ENCODE results near the gene IGF2BP2.

IGF2BP2 gene

GRCh38 chr3:185730550-185730949 lies 94.3 kb downstream of the IGF2BP2 start:
- no peak for DNase-seq

- DNase-seq: no peak
These were observed 95.3 kb downstream of the IGF2BP2 start for GRCh38 chr3:185729337-185730055.

GRCh38 chr3:185728630-185729336 lies 96.1 kb downstream of the IGF2BP2 start:
- DNase-seq: no peak

- no peak for DNase-seq
These were observed 97.0 kb downstream of the IGF2BP2 start for GRCh38 chr3:185727873-185728272.

- DNase-seq: no peak
These were observed 98.4 kb downstream of the IGF2BP2 start for GRCh38 chr3:185726254-185726967.

GRCh38 chr3:185724761-185725160 lies 100.1 kb downstream of the IGF2BP2 start:
- peak; percentile 69 for DNase-seq

- DNase-seq: no peak
These were observed 100.6 kb downstream of the IGF2BP2 start for GRCh38 chr3:185724251-185724650.

GRCh38 chr3:185722881-185723280 lies 102.0 kb downstream of the IGF2BP2 start:
- DNase-seq: no peak

GRCh38 chr3:185721970-185722369 lies 102.9 kb downstream of the IGF2BP2 start:
- DNase-seq: no peak

GRCh38 chr3:185720326-185720725 lies 104.5 kb downstream of the IGF2BP2 start:
- DNase-seq: no peak

- no peak for DNase-seq
These were observed 105.9 kb downstream of the IGF2BP2 start for GRCh38 chr3:185718736-185719593.

GRCh38 chr3:185717627-185718402 lies 107.0 kb downstream of the IGF2BP2 start:
- DNase-seq: no peak

- DNase-seq: no peak
These were observed 107.7 kb downstream of the IGF2BP2 start for GRCh38 chr3:185717121-185717520.

GRCh38 chr3:185716436-185717108 lies 108.3 kb downstream of the IGF2BP2 start:
- no peak for DNase-seq

GRCh38 chr3:185715091-185715490 lies 109.8 kb downstream of the IGF2BP2 start:
- no peak for DNase-seq

- no peak for DNase-seq
These were observed 110.8 kb downstream of the IGF2BP2 start for GRCh38 chr3:185714085-185714484.

GRCh38 chr3:185713015-185713414 lies 111.8 kb downstream of the IGF2BP2 start:
- DNase-seq: no peak

GRCh38 chr3:185712337-185712736 lies 112.5 kb downstream of the IGF2BP2 start:
- DNase-seq: no peak

GRCh38 chr3:185711255-185711870 lies 113.5 kb downstream of the IGF2BP2 start:
- DNase-seq: no peak

- DNase-seq: no peak
These were observed 115.4 kb downstream of the IGF2BP2 start for GRCh38 chr3:185709251-185709955.
